Body of pancreas (tissue), 4 donors: ENCODE data around the gene OR56A4. TPM values are rescaled to one million over a fixed set of nuclear protein-coding genes. Genes with fewer than 3 reads are reported as not detected.

Source experiments
- ATAC-seq: fragments of 150-250 bp; one replicate; pipeline ENCODE4 v1.9.1; 2016
- DNase-seq, 4 donors: peaks; one replicate each; pipeline ENCODE4 v3.0.0-alpha.2; 2019
- H3K27ac ChIP-seq, 4 donors: fragments of 200-600 bp; sonication (generic); 1 replicate in 3 of 4; 2 replicates in 1 of 4; pipeline versions ENCODE4 v1.5.1 to v1.6.1; 2016 to 2019; ENCODE audit warnings: mild to moderate bottlenecking in 1 of 4, mixed read lengths in 1 of 4, moderate library complexity in 1 of 4
- H3K27me3 ChIP-seq, 2 donors: fragments of 200-600 bp; sonication (generic); one replicate each; pipeline ENCODE4 v1.6.0; 2016; ENCODE audit warnings: mild to moderate bottlenecking in 1 of 2
- H3K36me3 ChIP-seq, 2 donors: fragments of 200-600 bp; sonication (generic); replicated peaks in 1 of 2; 2 replicates each; pipeline ENCODE4 v1.5.1; 2016; ENCODE audit warnings: low read depth in 2 of 2; ENCODE audit not compliant: insufficient read depth in 1 of 2
- H3K4me1 ChIP-seq: fragments of 200-600 bp; sonication (generic); one replicate; pipeline ENCODE4 v1.6.0; 2016
- H3K4me3 ChIP-seq, 2 donors: fragments of 200-600 bp; sonication (generic); 1 replicate in 1 of 2; 2 replicates in 1 of 2; pipeline ENCODE4 v1.5.1; 2016 to 2019
- H3K9me3 ChIP-seq, 3 donors: fragments of 200-600 bp; sonication (generic); 1 replicate in 2 of 3; 2 replicates in 1 of 3; pipeline ENCODE4 v1.5.1; 2016
- POLR2A ChIP-seq, 3 donors: fragments of 450-650 bp; IDR thresholded peaks; one replicate each; pipeline ENCODE4 v1.6.1; 2016; ENCODE audit warnings: antibody characterized with exemption in 3 of 3, mild to moderate bottlenecking in 2 of 3
- WGBS, 2 donors: methylation state at CpG; one replicate each; pipeline ENCODE4 v1.1.5; 2017; 5-methylcytosine and 5-hydroxymethylcytosine counted together
- intact Hi-C: fragments of 100-400 bp; cut with DNase I; formaldehyde crosslinking; loops from one replicate; pipeline ENCODE4 v1.15.1; 2023
- total RNA-seq, 2 donors: library from RNA; depleted of rRNA; stranded (reverse); fragments of >200 nt; gene quantifications; one replicate each; pipeline ENCODE4 v1.1.0, GENCODE V29; 2016
- TF ChIP-seq, protein P1 (sequence below), 7 experiments: fragments of 450-650 bp in 4 of 7; fragments of 200-600 bp in 3 of 7; sonication (generic) in 3 of 7; IDR thresholded peaks; one replicate each; pipeline ENCODE4 v1.5.1; 2016 to 2019; ENCODE audit warnings: antibody characterized with exemption in 7 of 7

Gene OR56A4, protein sequence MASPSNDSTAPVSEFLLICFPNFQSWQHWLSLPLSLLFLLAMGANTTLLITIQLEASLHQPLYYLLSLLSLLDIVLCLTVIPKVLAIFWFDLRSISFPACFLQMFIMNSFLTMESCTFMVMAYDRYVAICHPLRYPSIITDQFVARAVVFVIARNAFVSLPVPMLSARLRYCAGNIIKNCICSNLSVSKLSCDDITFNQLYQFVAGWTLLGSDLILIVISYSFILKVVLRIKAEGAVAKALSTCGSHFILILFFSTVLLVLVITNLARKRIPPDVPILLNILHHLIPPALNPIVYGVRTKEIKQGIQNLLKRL
- not detected for total RNA-seq

DNA sequence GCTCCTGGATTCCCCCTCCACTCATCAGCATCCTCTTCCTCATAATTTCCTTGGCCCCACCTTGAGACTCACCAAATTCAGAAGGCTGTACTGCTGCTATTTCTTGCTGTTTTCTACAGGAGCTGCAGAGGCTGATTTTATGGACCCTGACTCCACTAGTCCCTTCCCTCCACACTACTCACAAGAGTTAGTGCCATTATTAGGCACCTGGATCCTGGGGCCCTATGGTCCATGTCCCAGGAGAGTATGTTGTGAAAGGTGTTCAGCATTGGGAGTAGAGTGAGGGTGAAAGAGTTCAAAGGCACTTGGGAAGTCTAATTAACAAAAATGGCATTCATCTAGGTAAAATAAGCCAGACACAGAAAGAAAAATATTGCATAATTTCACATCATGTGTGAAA, at the start of gene OR56A4:
Gene OR56A4 (minus strand): TSS at position 101 of the 400 bp plus-strand sequence. CDS start 3,954 bp downstream, outside the sequence.
- TF ChIP-seq POLR2A (IDR thresholded peaks at IDR 0.05) = no peak
- Histone ChIP-seq H3K4me1 (no peaks in the 10 kb centered on the region), H3K27me3 (no peaks in the 10 kb centered on the region), H3K4me3 (no peak within 1 kb of the TSS), H3K36me3 (no peaks in the 10 kb centered on the region), H3K27ac (no peak within 1 kb of the TSS), H3K9me3 (no peaks in the 10 kb centered on the region)
- DNase-seq (no peak), ATAC-seq (no peak)
- intact Hi-C loops = no loop called here

DNA sequence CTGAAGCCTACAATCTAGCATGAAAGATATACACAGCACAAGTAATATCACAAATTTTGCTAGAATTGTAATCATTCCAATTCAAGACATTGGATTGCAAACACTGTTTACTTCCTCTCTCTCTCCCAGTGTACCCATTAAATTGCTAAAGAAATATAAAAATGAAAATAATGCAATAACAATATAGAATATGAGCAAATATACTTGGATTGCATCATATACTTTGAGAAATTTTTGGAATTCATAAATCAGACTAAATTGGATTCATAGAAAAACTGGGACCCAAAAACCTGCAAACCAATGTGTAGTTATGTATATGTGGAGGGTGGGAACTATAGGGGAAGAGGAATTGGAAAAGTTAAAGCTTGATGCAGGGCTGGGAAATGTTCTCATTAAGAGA, 48.8 kb upstream of the OR56A4 start:
- Histone ChIP-seq H3K4me1 (no peaks in the 10 kb centered on the region), H3K9me3 (no peaks in the 10 kb centered on the region), H3K36me3 (no peaks in the 10 kb centered on the region), H3K27me3 (no peaks in the 10 kb centered on the region), H3K27ac (no peak overlapping the region), H3K4me3 (no peak overlapping the region)
- ATAC-seq (no peak), DNase-seq (no peak)
- intact Hi-C loops = no loop called here
- TF ChIP-seq POLR2A (IDR thresholded peaks at IDR 0.05) = no peak
- TF ChIP-seq, protein P1, sequence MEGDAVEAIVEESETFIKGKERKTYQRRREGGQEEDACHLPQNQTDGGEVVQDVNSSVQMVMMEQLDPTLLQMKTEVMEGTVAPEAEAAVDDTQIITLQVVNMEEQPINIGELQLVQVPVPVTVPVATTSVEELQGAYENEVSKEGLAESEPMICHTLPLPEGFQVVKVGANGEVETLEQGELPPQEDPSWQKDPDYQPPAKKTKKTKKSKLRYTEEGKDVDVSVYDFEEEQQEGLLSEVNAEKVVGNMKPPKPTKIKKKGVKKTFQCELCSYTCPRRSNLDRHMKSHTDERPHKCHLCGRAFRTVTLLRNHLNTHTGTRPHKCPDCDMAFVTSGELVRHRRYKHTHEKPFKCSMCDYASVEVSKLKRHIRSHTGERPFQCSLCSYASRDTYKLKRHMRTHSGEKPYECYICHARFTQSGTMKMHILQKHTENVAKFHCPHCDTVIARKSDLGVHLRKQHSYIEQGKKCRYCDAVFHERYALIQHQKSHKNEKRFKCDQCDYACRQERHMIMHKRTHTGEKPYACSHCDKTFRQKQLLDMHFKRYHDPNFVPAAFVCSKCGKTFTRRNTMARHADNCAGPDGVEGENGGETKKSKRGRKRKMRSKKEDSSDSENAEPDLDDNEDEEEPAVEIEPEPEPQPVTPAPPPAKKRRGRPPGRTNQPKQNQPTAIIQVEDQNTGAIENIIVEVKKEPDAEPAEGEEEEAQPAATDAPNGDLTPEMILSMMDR (IDR thresholded peaks at IDR 0.05) = no peak

DNA sequence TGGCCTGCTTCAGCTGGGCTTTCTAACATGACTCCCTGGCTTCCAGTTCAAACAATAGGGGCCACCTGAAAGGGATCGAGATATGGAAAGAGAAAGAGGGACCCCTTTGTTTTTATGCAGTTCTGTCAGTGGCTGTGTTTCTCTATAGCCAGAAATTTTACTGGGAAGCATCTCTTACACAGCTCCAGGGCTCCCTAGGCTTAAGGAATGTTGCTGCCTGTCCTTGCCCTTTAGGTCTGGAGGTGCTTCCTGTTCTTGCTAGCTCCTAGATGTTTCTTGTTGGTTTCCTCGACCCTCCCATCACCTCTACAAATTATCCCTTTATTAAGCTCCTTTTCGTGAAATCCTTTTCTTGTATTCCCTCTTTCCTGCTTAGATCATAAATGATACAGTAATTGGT, 45.6 kb upstream of the OR56A4 start:
- Histone ChIP-seq H3K4me1 (no peaks in the 10 kb centered on the region), H3K27me3 (no peaks in the 10 kb centered on the region), H3K4me3 (no peak overlapping the region), H3K36me3 (no peaks in the 10 kb centered on the region), H3K27ac (no peak overlapping the region), H3K9me3 (no peaks in the 10 kb centered on the region)
- ATAC-seq (no peak), DNase-seq (no peak)
- intact Hi-C loops = no loop called here
- 41 to 44% methylated on average over 3 of the region's 3 CpGs for WGBS, 2 donors
- no peak for TF ChIP-seq POLR2A (IDR thresholded peaks at IDR 0.05)
- TF ChIP-seq, protein P1 (IDR thresholded peaks at IDR 0.05) = no peak

DNA sequence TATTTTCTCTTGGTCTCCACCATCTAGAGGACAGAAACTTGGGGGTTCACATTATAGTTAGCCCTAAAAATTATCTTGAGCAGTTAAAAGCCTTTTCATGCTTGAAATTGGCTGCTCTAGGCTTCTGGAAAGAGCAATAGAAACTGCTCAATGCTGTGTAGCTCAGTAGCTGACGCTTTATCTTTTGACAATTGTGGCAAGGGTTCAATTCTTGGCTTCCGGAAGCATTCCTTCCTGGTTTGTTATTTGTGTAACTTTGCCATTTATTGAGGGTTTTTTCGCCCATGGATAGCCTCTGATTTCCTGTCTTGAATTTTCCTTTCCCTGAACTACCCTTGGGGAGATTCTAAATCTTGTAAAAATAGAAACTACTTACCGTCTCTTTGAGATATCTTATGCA, 34.1 kb upstream of the OR56A4 start:
- Histone ChIP-seq H3K9me3 (no peaks in the 10 kb centered on the region), H3K27ac (no peak overlapping the region), H3K36me3 (no peaks in the 10 kb centered on the region), H3K27me3 (no peaks in the 10 kb centered on the region), H3K4me3 (no peak overlapping the region), H3K4me1 (no peaks in the 10 kb centered on the region)
- DNase-seq = no peak
- TF ChIP-seq, protein P1 (IDR thresholded peaks at IDR 0.05) = no peak
- no peak for TF ChIP-seq POLR2A (IDR thresholded peaks at IDR 0.05)
- WGBS, 2 donors = 29 to 32% methylated on average over 4 of the region's 4 CpGs
- ATAC-seq = no peak
- intact Hi-C loops = no loop called here

DNA sequence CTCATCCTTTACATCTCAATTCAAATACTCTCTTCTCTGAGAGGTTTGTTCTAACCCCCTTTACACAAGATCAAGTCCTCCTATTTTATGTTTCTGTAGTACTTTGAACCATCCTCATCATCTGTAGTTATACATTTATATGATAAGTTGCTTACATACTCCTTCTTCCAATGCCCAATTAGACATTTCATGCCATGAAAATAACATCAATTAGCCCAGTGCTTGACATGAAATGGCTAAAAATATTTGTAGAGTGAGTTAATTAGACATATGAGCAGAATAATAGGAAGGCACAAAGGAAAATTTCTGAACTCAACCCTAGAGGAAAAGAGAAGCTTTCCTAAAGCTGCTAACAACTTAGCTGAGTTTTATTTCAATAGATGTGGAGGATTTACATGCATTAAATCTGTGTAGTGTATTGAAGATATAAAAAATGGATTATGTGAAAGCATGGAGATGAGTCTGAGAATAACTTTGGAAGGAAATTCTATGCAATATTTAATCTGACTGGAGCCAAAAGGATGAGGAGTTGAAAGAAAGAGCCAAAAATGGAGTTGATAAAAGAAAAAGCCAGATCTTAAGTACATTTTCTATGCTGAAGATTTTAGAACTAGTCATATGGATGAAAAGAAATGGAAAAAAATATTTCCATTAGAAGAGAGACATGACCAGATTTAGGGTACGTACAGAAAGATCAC, 24.1 kb upstream of the OR56A4 start, which contains the start of gene OR56A1:
Gene OR56A1 (minus strand): TSS at position 51 of the 698 bp plus-strand sequence. CDS start 3,066 bp downstream, outside the sequence.
- no peaks in the 10 kb centered on the region for H3K4me1 ChIP-seq
- H3K27ac ChIP-seq = no peak within 1 kb of the TSS
- no peak for DNase-seq
- no peak within 1 kb of the TSS for H3K4me3 ChIP-seq
- H3K27me3 ChIP-seq = no peaks in the 10 kb centered on the region
- H3K9me3 ChIP-seq = no peaks in the 10 kb centered on the region
- no peak for ATAC-seq
- 56 to 64% methylated on average over 1 of the region's 1 CpG for WGBS, 2 donors
- TF ChIP-seq, protein P1 (IDR thresholded peaks at IDR 0.05) = no peak
- no peak for TF ChIP-seq POLR2A (IDR thresholded peaks at IDR 0.05)
- no peaks in the 10 kb centered on the region for H3K36me3 ChIP-seq
- intact Hi-C loops = no loop called here
